ENCODE measurements around the gene GRIN2B.

Gene GRIN2B

DNA sequence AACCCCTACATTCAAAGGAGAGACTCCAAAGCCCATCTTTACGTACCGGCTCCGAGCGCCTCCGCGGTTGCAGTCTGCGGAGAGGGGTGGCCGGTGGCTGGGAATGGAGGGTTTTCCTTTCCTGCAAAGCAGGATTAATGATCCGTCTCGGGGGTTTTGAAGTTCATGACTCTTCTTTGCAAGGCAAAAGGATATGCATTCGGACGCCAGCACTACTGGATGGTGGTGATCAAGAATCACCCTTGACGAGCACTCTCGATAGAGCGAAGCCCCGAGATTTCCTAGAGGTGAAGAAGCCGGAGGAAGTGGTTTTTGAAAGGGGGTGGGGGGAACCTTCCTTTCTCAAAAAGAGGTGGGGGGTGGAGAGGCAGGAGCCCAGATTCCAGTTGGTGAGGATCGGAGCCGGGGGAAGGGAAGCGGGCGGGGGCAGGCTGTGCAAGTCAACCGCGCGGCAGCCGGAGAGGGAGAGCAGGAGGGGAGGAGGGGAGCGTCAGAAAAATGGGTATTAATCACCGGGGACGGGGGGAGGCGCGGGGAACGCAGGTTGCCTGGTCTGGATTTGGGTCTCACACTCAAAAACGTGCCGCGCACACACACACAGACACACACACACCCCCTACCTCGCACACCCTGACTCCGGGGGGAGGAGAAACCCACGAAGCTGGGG, at the start of gene GRIN2B:
Gene GRIN2B, minus strand, starts transcription at position 307 of the 667 bp plus-strand sequence. CDS start 115,394 bp downstream, outside the sequence.
- no peak for DNase-seq

- DNase-seq, result no peak
Measured at GRCh38 chr12:14026537-14026936, 45.1 kb upstream of the GRIN2B start.

GRCh38 chr12:14024591-14024990, 43.2 kb upstream of the GRIN2B start:
- no peak for DNase-seq

GRCh38 chr12:14018080-14018479, 36.7 kb upstream of the GRIN2B start:
- DNase-seq, result no peak

DNA sequence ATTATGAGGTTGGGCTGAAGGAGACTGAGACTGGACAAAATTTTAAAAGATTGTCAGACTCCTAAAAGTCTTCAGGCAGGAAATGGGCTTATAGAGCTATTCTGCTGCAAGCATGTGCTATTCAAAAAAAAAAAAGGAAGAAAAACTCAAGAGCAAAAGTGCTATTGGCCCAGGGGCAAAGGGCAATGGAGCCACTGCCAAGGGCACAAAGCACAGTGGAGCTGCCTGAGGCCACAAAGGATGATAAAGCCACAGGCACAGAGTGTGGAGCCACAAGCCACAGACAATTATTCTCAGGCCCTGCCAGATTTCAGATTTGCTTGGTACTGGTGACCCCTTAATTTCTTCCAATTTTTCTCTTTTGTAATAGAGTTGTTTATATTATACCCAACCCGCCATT, 29.6 kb upstream of the GRIN2B start:
- DNase-seq, result no peak

GRCh38 chr12:14007639-14008038, 26.2 kb upstream of the GRIN2B start:
- DNase-seq, result no peak

DNA sequence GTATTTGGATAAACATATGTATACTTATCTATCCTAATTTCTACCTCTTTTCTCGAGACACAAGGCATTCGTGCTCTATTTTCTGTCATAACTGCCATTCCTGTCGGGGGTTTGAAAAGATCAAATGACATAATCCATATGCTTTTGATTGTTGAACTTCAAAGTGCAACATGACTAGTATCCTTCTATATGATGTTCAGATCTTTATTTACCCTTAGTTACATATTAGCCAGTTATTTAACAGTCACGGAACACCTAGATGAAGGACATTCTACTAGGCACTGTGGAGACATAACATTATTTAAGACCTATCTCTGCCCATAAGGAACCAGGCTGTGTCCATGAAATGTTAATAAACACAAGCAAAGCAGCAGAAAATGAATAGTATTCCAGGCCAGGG, 11.2 kb upstream of the GRIN2B start:
- no peak for DNase-seq

DNA sequence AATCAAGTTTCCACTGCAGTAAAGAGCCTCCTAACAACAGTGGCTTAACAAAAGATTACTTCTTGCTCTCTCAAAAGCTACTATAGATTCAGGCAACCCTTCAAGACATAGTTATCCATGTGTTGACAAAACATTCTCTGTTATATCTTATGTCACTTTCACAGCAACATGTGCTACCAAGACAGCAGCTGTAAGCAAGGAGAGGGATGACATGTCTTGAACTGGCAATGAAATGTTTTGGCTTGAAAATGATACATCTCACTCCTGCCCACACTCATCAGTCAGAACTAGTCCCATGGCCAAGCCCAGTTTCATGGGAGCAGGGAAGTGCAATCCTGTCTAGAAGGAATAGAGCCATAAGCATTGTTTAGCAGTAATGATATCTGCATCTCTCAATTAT, 10.7 kb upstream of the GRIN2B start:
- DNase-seq, result no peak

DNA sequence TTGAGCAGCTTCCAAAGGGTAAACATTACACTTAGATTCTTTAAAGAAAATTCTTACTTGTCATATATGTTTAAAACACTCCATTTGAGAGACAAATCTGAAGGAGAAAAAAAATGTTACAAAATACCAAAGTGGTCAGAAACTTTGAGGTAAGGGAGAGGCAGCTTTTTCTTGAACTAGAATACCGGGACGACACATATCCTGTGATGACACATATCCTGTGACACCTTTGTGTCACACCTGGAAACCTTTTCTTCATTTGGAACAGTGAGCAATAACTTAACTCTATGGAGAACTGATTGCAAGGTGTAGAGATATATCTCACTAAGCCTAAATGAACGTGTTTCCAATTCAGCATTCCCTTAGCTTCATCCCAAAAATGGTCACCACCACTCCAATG, 4.6 kb upstream of the GRIN2B start:
- DNase-seq, result no peak

DNA sequence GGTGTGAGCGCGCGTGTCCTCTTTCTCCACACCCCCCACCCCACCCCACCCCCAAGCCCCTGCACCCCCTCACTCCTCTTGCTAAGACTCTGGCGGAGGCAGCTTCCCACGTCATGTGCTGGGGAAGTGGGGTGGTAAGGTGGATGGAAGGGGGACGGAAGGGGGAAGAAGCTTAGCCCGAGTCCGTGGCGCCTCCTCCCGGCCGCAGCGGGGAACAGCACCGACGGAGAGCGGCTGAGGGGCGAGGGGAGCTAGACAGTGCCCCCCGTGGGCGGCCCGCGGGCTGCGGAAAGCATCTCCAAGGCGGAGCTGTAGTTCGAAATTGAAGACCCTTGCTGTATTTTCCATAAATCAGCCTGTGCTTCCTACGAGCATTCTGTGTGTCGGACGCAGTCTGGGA, 588 bp upstream of the GRIN2B start:
- no peak for DNase-seq

DNA sequence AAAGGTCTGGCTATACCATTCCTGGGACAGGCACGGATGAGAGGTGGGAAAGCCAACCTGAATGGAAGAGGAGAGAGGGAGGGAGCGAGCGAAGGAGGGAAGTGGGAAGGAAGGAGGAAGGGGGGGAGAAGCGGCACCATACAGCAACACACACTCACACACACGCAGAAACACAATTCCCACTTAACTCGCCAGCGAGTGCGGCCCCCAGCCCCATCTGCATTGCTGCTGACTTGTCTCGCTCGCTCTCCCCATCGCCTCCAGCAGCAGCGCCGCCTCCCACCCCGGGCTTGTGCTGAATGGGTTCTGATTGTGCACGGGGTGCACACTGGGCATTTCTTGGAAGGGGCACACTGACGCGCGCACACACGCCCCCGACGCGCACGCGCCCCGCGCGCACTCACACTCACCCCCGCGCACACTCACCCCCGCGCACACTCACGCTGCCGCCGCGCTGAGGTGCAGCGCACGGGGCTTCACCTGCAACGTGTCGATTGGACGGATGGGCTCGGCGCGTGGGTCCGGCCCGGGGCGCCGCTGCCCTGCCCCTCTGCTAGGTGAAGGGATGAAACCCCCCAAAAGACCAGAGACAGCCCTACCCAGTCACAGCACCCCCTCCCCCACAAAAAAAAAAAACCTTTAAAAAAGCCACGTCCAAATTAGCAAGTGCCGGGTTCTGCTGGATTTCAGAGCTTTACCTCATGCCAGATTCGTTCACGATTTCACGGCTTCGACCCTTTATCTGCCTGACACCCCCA, 685 bp downstream of the GRIN2B start:
- DNase-seq, result no peak

GRCh38 chr12:13979772-13980378, 1.5 kb downstream of the GRIN2B start:
- no peak for DNase-seq

- DNase-seq, result no peak
Measured at GRCh38 chr12:13978876-13979275, 2.5 kb downstream of the GRIN2B start.

DNA sequence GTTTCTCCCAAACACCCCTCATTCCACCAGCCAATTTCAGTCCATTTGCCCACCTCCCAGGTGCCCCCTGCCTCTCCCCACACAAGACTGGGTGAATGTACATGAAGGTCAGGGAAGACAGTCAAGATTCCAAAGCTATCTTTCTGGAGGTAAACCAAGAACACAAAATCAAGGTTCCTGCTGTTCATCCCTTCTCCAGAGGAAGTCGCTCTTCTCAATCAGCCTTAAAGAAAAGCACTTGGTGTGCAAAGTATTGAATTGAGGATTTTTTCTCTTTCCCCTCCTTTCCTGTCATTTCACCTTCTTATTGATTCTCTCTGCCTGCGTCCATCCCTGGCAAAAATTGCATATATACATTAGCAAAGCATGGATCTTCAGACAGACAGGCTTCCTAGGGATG, 4.5 kb downstream of the GRIN2B start:
- no peak for DNase-seq

GRCh38 chr12:13976028-13976584, 5.3 kb downstream of the GRIN2B start:
- DNase-seq, result no peak

DNA sequence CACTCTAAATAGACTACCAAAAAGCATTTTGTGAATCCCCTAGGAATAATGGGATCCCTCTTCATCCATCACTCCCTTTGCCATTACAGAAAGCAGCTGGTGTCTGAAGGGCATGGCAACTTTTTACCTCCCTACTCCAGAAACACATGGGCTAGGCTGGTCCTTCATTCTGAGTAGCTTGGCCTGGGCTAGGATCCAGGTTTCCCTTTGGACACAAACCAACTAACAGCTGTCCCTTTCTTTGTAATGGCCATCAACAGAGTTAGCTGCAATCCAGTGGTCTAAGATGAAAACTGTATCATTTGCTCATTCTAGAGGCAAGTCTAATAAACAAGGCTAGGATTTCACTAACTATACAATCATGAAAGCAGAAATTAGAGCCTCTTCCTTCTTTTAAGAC, 7.4 kb downstream of the GRIN2B start:
- DNase-seq, result no peak

GRCh38 chr12:13970803-13971202, 10.6 kb downstream of the GRIN2B start:
- DNase-seq, result no peak

DNA sequence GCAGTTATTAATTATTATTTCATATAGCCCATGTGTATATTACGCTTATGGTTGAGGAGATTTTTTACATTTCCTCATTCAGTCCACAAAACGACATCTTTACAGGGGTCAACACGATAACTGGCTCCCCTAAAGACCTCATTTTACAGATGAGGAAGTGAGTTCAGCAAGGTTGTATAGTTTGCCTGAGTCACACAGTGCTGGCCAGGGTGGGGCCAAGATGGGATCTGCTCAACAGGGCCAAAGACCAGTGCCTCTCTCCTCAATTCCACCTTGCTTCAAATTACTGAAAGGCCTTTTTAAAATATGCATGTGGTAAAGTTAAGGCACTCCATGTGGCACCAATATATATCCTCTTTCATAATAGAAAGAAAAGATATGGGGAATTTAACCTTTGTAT, 13.1 kb downstream of the GRIN2B start:
- DNase-seq, result no peak

DNA sequence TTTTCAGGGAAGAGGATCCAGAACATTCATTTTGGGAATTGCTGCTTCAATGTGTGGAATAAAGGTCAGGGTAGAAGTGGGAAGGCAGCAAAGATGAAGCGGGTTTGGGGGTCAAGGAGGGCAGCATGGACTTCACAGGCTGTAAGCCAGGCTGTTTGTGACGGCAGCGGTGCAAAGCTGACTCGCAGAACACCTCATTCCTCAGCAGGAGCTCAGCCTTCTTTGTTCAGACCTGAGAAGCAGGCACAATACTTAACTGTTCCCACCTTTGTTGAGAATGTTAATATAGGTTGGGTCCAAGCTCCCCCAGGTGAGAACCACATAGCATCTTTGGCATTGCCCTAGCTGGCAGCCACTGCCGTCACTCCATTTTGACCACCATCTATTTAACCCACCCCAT, 16.7 kb downstream of the GRIN2B start:
- no peak for DNase-seq

GRCh38 chr12:13962699-13963098, 18.7 kb downstream of the GRIN2B start:
- DNase-seq, result no peak

DNA sequence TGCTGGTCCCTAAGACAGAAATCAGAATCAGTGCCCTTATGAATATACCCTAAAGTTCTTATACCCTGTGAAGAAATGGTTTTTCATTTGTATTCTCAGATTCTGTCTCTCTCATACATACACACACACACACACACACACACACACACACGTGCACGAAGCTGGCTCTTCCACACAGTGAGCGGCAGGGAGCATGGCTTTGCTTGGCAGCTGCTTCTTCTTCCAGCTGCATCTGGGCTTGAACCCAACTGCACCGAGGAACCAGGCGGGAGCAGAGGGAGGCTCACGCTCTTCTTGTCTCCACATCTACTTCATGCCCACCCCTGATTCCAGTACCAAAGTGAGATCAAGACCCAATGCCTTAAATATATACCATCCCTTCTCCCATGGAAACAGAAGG, 19.4 kb downstream of the GRIN2B start:
- no peak for DNase-seq

DNA sequence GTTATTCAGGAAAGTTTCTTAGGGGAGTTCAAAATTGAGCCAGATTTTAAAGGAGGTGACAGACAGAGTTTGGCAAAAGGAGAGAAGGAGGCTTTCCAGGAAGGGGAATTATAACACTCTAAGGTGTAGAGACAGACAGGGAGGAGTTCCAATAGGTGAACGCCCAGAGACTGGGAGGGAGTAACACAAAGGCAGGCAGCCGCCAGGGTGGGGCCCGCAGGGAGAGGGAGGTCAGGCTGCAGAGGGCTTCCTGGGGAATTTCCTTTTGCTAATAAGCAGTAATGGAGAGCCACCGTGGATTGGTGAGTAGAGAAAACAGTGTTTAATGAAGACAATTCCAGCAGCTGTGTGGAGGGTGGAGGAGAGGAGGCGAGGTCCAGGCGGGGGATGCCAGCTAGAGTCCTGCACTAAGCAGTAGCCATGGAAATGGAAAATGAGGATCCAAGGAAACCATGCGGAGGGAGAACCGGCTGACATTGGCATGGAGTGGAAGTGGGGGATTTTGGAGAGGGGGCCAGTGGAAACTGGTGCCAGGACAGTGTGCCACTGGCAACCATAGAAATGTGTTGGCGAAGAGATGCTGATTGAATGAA, 22.2 kb downstream of the GRIN2B start:
- no peak for DNase-seq

DNA sequence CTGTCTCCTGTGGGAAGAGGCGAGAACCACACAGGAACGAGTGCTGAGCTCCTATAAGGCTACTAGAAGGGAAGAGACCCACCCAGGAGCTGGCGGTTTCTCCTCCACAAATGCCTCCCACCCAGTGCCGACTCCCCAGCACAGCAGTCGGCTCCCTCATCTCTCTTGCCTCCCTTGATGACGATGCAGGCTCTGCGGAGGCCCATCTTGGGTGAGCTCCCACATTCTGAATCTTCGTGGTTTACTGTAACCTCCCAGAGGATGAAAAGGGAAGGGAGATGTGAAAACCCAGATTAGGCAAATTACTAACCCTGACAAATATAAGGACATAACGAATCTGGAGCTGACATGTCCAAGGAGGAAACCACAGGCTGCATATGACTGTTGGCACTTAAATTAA, 23.8 kb downstream of the GRIN2B start:
- DNase-seq, result no peak
